ENCODE measurements around the gene VSX2. TPM values are rescaled to one million over a fixed set of nuclear protein-coding genes. Genes with fewer than 3 reads are reported as not detected.

VSX2 gene
- total and polyA plus RNA-seq, 2 donors (not counting 1 experiment from before 2014, with no cell fraction given) = not detected

DNA sequence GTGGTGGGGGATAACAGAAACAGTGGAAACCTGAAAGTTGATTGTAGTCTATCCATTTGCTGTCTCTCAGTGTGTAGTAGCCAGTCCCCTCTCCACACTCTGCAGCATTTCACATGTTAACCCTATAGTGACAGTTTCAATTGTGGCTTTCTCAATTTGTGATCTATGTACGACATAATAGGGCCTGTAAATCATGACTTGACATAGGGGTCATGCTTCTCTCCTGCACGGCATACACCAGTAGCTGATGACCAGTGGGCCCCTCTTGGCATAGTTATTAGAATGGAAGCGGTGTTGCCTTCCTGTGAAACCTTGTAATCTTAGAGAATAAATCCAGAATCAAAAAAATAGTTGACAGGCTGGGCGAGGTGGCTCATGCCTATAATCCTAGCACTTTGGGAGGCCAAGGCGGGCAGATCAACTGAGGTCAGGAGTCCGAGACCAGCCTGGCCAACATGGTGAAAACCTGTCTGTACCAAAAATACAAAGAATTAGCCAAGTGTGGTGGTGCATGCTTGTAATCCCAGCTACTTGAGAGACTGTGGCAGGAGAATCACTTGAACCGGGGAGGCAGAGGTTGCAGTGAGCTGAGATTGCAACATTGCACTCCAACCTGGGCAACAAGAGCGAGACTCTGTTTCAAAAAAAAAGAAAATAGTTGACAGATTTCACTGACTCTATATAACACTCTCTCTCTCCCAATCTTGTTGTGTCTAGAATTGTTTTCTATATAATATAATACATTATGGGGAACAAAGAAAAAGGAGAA, 44.6 kb upstream of the VSX2 start:
- H3K27ac ChIP-seq (ENCODE audit: insufficient read depth, low read length) = no peak overlapping the region
- no peak overlapping the region for H3K4me3 ChIP-seq (replicated peaks in 1 of 4; ENCODE audit: control extremely low read depth in 1 of 4, insufficient read depth in 1 of 4, low read depth in 3 of 4, low read length in 4 of 4)
- H4K20me1 ChIP-seq (ENCODE audit: control insufficient read depth, extremely low read depth, insufficient read depth, low read length) = no peaks in the 10 kb centered on the region
- TF ChIP-seq, protein P1, sequence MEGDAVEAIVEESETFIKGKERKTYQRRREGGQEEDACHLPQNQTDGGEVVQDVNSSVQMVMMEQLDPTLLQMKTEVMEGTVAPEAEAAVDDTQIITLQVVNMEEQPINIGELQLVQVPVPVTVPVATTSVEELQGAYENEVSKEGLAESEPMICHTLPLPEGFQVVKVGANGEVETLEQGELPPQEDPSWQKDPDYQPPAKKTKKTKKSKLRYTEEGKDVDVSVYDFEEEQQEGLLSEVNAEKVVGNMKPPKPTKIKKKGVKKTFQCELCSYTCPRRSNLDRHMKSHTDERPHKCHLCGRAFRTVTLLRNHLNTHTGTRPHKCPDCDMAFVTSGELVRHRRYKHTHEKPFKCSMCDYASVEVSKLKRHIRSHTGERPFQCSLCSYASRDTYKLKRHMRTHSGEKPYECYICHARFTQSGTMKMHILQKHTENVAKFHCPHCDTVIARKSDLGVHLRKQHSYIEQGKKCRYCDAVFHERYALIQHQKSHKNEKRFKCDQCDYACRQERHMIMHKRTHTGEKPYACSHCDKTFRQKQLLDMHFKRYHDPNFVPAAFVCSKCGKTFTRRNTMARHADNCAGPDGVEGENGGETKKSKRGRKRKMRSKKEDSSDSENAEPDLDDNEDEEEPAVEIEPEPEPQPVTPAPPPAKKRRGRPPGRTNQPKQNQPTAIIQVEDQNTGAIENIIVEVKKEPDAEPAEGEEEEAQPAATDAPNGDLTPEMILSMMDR (conservative IDR thresholded peaks at IDR 0.05 in 1 of 2, IDR thresholded peaks at IDR 0.05 in 1 of 2; ENCODE audit: low read depth in 1 of 2, low read length in 2 of 2) = no peak
- TF ChIP-seq EZH2 (IDR thresholded peaks at IDR 0.05; ENCODE audit: low read length, missing control alignments) = no peak
- no peaks in the 10 kb centered on the region for H3K9me3 ChIP-seq (ENCODE audit: control insufficient read depth, insufficient read depth, low read depth, low read length)
- no peak overlapping the region for H3K4me2 ChIP-seq (ENCODE audit: extremely low read depth, insufficient read depth, low read length)
- no peaks in the 10 kb centered on the region for H3K36me3 ChIP-seq (ENCODE audit: control insufficient read depth, insufficient read depth, low read length)
- no peak for DNase-seq (ENCODE audit: low read depth in 2 of 2)
- H2AFZ ChIP-seq (ENCODE audit: low read length) = no peak overlapping the region
- no peaks in the 10 kb centered on the region for H3K79me2 ChIP-seq (ENCODE audit: control insufficient read depth, insufficient read depth, low read length)
- H3K9ac ChIP-seq (ENCODE audit: insufficient read depth, low read length) = no peak overlapping the region
- no peaks in the 10 kb centered on the region for H3K27me3 ChIP-seq (ENCODE audit: control insufficient read depth, insufficient read depth, low read length)
- no peaks in the 10 kb centered on the region for H3K4me1 ChIP-seq (ENCODE audit: control insufficient read depth, extremely low read depth, insufficient read depth, low read length)

DNA sequence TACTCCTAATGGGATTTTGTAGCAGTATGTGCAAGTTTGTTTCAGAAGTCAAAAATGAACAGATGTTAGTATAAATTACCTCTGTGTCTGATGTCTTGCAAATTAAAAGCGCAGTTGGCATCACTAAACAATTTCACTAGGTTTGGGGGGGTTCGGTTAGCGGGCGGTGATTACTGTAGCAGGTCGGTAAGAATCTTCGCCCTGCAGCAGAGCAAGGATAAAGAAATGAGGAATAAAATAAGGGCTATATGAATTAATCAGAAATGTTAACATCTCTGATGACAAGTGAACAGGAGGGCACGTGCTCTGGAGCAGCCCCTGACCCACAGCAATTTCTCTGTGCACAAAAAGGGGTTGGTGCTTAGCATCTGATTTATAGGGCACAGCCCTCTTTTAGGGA, 43.6 kb upstream of the VSX2 start:
- Histone ChIP-seq H3K4me1 (ENCODE audit: control insufficient read depth, extremely low read depth, insufficient read depth, low read length) (no peaks in the 10 kb centered on the region), H3K4me2 (ENCODE audit: extremely low read depth, insufficient read depth, low read length) (no peak overlapping the region), H3K4me3 (replicated peaks in 1 of 4; ENCODE audit: control extremely low read depth in 1 of 4, insufficient read depth in 1 of 4, low read depth in 3 of 4, low read length in 4 of 4) (no peak overlapping the region), H3K36me3 (ENCODE audit: control insufficient read depth, insufficient read depth, low read length) (no peaks in the 10 kb centered on the region), H3K9me3 (ENCODE audit: control insufficient read depth, insufficient read depth, low read depth, low read length) (no peaks in the 10 kb centered on the region), H3K9ac (ENCODE audit: insufficient read depth, low read length) (no peak overlapping the region), H3K79me2 (ENCODE audit: control insufficient read depth, insufficient read depth, low read length) (no peaks in the 10 kb centered on the region), H2AFZ (ENCODE audit: low read length) (no peak overlapping the region), H4K20me1 (ENCODE audit: control insufficient read depth, extremely low read depth, insufficient read depth, low read length) (no peaks in the 10 kb centered on the region), H3K27ac (ENCODE audit: insufficient read depth, low read length) (no peak overlapping the region), H3K27me3 (ENCODE audit: control insufficient read depth, insufficient read depth, low read length) (no peaks in the 10 kb centered on the region)
- no peak for TF ChIP-seq EZH2 (IDR thresholded peaks at IDR 0.05; ENCODE audit: low read length, missing control alignments)
- TF ChIP-seq, protein P1 (conservative IDR thresholded peaks at IDR 0.05 in 1 of 2, IDR thresholded peaks at IDR 0.05 in 1 of 2; ENCODE audit: low read depth in 1 of 2, low read length in 2 of 2) = no peak
- no peak for DNase-seq (ENCODE audit: low read depth in 2 of 2)

DNA sequence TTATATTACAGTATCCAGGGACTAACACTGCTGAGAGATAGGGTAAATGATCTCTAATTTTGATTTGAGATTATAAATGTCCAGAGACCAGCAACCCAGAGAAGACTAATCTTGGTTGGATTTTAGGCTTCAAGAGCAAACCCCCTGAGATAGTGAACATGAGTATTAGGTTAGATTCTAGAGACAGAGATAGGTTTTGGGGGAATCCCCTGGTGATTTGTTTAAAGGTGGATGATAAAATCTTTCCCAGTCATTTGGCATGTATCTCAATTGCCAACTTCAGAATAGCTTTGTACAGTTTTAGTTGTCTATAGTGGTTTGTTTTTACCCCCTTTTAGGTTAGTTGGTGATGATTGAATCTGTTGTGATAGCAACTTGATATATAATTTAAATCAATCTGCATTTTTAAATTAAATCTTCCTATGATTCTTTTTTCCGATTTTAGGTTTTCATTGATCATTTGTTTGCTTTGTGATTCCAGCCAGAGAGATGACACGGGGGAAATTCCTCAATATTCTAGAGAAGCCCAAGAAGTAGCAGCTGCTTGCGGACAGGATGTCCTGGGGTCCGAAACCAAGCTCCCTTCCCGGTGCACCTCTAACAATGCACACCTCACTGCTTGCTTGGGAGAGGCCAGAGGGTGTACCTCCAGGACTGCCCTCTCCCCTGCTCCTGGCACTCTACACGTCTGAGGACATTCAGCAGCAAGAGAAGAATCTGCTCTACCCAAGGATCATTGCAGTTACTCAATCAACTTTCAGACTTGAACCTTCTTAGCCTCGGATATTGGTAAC, 40.6 kb upstream of the VSX2 start:
- no peaks in the 10 kb centered on the region for H3K27me3 ChIP-seq (ENCODE audit: control insufficient read depth, insufficient read depth, low read length)
- no peaks in the 10 kb centered on the region for H3K79me2 ChIP-seq (ENCODE audit: control insufficient read depth, insufficient read depth, low read length)
- DNase-seq (ENCODE audit: low read depth in 2 of 2) = no peak
- no peaks in the 10 kb centered on the region for H3K4me1 ChIP-seq (ENCODE audit: control insufficient read depth, extremely low read depth, insufficient read depth, low read length)
- H2AFZ ChIP-seq (ENCODE audit: low read length) = no peak overlapping the region
- H3K4me2 ChIP-seq (ENCODE audit: extremely low read depth, insufficient read depth, low read length) = no peak overlapping the region
- no peaks in the 10 kb centered on the region for H3K9me3 ChIP-seq (ENCODE audit: control insufficient read depth, insufficient read depth, low read depth, low read length)
- no peaks in the 10 kb centered on the region for H3K36me3 ChIP-seq (ENCODE audit: control insufficient read depth, insufficient read depth, low read length)
- H3K27ac ChIP-seq (ENCODE audit: insufficient read depth, low read length) = no peak overlapping the region
- H4K20me1 ChIP-seq (ENCODE audit: control insufficient read depth, extremely low read depth, insufficient read depth, low read length) = no peaks in the 10 kb centered on the region
- H3K4me3 ChIP-seq (replicated peaks in 1 of 4; ENCODE audit: control extremely low read depth in 1 of 4, insufficient read depth in 1 of 4, low read depth in 3 of 4, low read length in 4 of 4) = no peak overlapping the region
- TF ChIP-seq EZH2 (IDR thresholded peaks at IDR 0.05; ENCODE audit: low read length, missing control alignments) = no peak
- TF ChIP-seq, protein P1 (conservative IDR thresholded peaks at IDR 0.05 in 1 of 2, IDR thresholded peaks at IDR 0.05 in 1 of 2; ENCODE audit: low read depth in 1 of 2, low read length in 2 of 2) = no peak
- H3K9ac ChIP-seq (ENCODE audit: insufficient read depth, low read length) = no peak overlapping the region
